ENCODE measurements around the gene ASF1A.

Gene ASF1A

DNA sequence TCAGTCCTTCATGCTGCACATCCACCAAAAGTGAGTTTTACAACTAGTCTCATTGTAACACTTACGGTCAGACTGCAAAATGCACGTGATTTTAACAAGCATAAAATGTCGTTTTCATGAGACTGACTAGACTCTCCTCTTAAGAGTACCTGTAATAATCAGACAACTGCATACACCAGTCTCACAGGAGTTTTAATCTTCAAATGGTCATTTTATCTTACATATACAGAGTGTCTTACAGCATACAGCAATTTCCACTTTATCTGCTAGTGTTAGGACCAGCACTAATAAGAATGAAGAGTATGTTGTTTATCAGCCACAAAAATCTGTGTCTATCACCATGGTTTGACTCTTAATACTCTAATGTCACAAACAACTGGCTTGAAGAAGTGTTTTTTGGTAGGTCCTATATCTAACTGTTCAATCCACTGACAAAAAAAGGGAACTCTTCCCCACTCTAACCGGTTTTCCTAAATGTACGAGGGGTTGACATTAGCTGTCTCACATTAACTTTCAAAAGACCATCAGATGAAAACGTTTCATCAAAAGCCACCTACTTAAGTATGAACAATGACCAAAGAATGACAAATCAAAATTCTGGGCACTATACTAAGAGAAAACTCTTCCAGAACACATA, 1.5 kb upstream of the ASF1A start:
- H3K4me3 ChIP-seq (ENCODE audit: low read length), result peak overlapping the region; percentile 83
- DNase-seq (ENCODE audit: low read depth), result peak; percentile 28
- TF ChIP-seq, protein P1, sequence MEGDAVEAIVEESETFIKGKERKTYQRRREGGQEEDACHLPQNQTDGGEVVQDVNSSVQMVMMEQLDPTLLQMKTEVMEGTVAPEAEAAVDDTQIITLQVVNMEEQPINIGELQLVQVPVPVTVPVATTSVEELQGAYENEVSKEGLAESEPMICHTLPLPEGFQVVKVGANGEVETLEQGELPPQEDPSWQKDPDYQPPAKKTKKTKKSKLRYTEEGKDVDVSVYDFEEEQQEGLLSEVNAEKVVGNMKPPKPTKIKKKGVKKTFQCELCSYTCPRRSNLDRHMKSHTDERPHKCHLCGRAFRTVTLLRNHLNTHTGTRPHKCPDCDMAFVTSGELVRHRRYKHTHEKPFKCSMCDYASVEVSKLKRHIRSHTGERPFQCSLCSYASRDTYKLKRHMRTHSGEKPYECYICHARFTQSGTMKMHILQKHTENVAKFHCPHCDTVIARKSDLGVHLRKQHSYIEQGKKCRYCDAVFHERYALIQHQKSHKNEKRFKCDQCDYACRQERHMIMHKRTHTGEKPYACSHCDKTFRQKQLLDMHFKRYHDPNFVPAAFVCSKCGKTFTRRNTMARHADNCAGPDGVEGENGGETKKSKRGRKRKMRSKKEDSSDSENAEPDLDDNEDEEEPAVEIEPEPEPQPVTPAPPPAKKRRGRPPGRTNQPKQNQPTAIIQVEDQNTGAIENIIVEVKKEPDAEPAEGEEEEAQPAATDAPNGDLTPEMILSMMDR (conservative IDR thresholded peaks at IDR 0.05; ENCODE audit: low read length), result no peak

DNA sequence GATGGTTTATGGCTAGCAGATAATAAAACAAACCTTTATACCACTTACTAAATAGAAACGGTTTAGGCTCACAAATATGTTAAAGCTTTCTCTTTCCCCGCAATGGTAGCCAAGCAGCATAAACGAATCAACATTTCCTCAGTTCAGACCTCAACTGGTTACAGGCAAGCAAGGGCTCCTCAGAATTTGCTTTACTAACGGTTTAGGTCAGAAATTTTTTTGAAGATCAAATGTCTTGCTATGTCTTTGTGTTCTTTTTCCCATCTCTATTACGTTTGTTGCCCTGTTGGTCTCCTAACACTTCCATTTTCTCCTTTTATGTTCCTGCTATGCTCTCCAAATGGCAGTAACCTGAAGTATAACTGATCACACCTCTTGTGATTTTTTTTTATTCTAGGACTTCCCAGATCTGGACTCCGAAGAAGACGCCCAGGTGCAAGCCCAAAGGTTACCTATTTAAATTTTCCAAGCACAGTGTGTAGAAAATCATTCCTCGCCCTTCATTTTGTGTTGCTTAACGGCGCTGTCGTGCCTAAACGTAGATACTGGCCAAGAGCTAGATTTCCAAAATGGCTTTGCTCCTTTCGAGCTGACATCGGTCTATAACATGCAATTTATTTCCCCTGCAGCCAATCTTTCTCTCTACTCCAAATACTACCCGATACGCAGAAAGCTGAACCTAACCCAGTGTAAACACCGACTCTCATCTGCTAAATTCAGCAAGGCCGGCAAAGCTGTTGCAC, 717 bp upstream of the ASF1A start:
- TF ChIP-seq, protein P1 (conservative IDR thresholded peaks at IDR 0.05; ENCODE audit: low read length), result no peak
- peak; percentile 66 for DNase-seq (ENCODE audit: low read depth)
- peak overlapping the region; percentile 83 for H3K4me3 ChIP-seq (ENCODE audit: low read length)

DNA sequence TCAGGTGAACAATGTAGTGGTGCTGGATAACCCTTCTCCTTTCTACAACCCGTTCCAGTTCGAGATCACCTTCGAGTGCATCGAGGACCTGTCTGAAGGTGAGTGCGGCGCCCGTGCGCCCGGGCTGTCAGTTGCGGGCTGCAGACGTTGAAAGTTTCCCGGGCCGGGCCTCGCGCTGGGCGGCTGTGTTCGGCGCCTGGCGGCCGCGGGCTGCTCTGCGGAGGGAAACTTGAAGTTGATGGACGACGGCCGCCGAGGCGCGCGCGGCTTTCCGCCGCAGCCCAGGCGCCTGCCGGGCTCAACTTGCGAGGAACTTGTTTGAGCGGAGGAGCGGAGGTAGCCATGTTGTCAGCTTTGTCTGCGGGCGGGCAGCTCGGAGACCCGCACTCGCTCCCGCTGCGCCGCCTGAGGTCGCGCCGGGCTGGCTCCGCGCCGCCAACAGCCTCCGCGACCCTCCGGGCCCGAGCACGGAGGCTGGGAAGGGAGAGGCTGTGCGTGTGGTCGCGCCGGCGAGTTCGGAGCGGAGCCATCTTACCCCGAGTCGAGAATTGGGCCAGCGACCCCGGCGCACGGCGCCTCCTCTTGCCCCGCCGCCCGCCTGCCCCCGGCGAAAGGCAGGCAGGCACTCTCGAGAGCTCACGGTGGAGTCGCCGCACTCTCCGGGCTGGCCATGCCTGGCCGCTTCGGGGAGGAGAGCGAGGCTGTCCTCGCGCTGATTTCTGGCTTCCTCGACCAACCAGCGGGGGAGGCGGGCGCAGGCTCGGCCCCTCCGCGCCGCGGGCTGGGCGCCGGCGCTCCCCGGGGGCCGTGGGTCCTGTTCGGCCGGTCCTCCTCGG, 691 bp downstream of the ASF1A start:
- H3K4me3 ChIP-seq (ENCODE audit: low read length), result peak overlapping the region; percentile 95
- TF ChIP-seq, protein P1 (conservative IDR thresholded peaks at IDR 0.05; ENCODE audit: low read length), result no peak
- DNase-seq (ENCODE audit: low read depth), result peak; percentile 72

DNA sequence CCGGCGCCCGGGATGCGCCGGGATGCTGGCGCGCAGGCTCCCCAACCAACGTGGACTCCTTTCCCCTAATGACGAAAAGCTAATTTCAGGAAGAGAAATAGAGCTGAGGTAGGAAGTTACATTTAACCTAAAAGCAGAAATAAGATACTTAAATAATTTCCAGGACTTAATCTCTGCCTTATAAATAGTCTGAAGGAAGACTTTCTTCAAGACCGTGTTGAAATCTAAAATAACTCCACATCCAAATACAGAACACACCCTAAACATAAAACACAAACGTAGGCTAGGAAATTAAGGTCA, 1.3 kb downstream of the ASF1A start:
- no peak for DNase-seq (ENCODE audit: low read depth)

DNA sequence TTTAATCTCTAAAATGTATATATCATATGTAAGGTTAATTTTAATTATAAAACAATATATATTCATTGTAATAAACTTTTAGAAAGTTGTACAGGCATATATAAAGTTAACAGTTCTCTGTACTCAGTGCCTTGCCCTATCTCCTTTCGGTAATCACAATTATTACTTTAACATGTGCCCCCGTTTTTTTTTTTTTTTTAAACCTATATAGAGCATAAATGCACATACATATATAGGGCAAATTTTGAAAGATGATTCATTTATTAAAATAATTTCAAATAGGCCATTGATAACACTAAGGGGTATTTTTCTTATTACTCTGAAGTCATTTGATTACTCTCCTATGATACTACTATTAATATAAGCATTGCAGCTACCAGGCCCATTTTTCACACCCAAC, 1.9 kb downstream of the ASF1A start:
- no peak for DNase-seq (ENCODE audit: low read depth)
- TF ChIP-seq, protein P1 (conservative IDR thresholded peaks at IDR 0.05; ENCODE audit: low read length), result no peak
- H3K4me3 ChIP-seq (ENCODE audit: low read length), result peak overlapping the region; percentile 95

More for the DNA sequence above, 1.3 kb downstream of the ASF1A start:
- TF ChIP-seq, protein P1 (conservative IDR thresholded peaks at IDR 0.05; ENCODE audit: low read length), result no peak
- peak overlapping the region; percentile 95 for H3K4me3 ChIP-seq (ENCODE audit: low read length)

DNA sequence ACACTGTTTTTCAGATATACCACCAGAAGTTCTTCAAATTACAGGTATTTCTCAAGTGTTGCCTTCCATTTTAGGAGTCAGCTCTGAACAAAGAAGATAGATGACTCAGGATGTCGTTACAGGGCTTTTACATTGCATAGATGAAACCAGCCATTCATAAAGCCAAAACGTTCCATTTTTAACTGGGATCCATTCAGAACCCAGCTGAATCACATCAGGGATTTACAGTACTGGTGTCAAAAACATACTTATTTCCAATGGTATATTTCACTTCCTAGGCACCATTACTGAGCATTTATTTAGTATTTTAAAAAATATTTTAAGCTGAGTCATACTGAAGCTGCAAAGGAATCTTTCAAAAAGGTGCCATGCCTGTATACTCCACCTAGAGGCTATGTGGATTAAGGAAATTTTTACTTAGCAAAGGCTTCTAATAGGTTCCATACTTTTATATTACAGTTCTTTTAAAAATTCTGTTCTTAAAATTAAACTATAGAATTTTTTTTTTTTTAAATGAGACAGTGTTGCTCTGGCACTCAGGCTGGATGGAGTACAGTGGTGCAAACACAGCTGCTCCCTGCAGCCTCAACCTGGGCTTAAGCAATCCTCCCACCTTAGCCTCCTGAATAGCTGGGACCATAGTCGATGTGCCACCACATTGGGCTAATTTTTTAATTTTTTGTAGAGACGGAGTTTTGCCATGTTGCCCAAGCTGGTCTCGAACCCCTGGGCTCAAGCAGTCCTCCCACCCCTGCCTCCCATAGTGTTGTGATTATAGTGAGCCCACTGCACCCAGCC, 2.6 kb downstream of the ASF1A start:
- no peak overlapping the region for H3K4me3 ChIP-seq (ENCODE audit: low read length)
- TF ChIP-seq, protein P1 (conservative IDR thresholded peaks at IDR 0.05; ENCODE audit: low read length), result peak; percentile 53
- DNase-seq (ENCODE audit: low read depth), result peak; percentile 49
